ENCODE data around the gene DNAJB12. TPM values are rescaled to one million over a fixed set of nuclear protein-coding genes. Genes with fewer than 3 reads are reported as not detected.

Gene DNAJB12
- total RNA-seq, 1 donor from 2014 or later, result 39.0 TPM

- no peak for ATAC-seq (ENCODE audit: low read depth)
- Mint-ChIP-seq H3K4me3 (no peak overlapping the region), H3K27me3 (no peaks in the 10 kb centered on the region), H3K27ac (no peak overlapping the region), H3K9me3 (no peaks in the 10 kb centered on the region), H3K36me3 (ENCODE audit: low read depth) (peaks cover 14% of the 10 kb centered on the region), H3K4me1 (peaks cover under 1% of the 10 kb centered on the region)
- intact Hi-C loops (cut with micrococcal nuclease), result no loop called here
- ChIA-PET CTCF (no interaction called here), POLR2A (no interaction called here)
- TF ChIP-seq, protein P1, sequence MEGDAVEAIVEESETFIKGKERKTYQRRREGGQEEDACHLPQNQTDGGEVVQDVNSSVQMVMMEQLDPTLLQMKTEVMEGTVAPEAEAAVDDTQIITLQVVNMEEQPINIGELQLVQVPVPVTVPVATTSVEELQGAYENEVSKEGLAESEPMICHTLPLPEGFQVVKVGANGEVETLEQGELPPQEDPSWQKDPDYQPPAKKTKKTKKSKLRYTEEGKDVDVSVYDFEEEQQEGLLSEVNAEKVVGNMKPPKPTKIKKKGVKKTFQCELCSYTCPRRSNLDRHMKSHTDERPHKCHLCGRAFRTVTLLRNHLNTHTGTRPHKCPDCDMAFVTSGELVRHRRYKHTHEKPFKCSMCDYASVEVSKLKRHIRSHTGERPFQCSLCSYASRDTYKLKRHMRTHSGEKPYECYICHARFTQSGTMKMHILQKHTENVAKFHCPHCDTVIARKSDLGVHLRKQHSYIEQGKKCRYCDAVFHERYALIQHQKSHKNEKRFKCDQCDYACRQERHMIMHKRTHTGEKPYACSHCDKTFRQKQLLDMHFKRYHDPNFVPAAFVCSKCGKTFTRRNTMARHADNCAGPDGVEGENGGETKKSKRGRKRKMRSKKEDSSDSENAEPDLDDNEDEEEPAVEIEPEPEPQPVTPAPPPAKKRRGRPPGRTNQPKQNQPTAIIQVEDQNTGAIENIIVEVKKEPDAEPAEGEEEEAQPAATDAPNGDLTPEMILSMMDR (IDR thresholded peaks at IDR 0.05), result no peak
- no peak for DNase-seq
These were observed 25.1 kb upstream of the DNAJB12 start for GRCh38 chr10:72379776-72380175.

DNA sequence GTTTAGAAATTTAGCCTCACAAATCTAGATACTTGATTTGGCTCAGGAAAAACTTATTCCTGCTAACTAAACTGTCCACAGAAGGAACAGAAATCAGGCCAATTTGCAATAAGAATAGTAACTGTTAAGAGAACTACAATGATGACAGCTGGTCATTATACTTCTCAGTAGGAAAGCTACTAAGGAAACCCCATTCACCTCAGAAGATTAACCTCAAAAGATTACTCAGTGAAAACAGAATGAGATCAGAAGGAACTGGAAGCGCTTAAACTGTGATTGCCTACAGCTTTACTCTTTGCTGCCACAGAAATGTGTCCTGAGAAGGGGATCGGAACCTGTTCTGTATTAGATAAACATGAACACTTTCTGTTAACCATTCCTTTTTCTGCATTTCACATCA is 24.3 kb upstream of the DNAJB12 start:
- H3K27me3 Mint-ChIP-seq, result no peaks in the 10 kb centered on the region
- H3K27ac Mint-ChIP-seq, result no peak overlapping the region
- peaks cover 14% of the 10 kb centered on the region for H3K36me3 Mint-ChIP-seq (ENCODE audit: low read depth)
- H3K4me1 Mint-ChIP-seq, result no peaks in the 10 kb centered on the region
- intact Hi-C loops (cut with micrococcal nuclease), result no loop called here
- H3K4me3 Mint-ChIP-seq, result no peak overlapping the region
- H3K9me3 Mint-ChIP-seq, result no peaks in the 10 kb centered on the region
- TF ChIP-seq, protein P1 (IDR thresholded peaks at IDR 0.05), result no peak
- ATAC-seq (ENCODE audit: low read depth) (no peak), DNase-seq (no peak)
- ChIA-PET CTCF (no interaction called here), POLR2A (no interaction called here)

DNA sequence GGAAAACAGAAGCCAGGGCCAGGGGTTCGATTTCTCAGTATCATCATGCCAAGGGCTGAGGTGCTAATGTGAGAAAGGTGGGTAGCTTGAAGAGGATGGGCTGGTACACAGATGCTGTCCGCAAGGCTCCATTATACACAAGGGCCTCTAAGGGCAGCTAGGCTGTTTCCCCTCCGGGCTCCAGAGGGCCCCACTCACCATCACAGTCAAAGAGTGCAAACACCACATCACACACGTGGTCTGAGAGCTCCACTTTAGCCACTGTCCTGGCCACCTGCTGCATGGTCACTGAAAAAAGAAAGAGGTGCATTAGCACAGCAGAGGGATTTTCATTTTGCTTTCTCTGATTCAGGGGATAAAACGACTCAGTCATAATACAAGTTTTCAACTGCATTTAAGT is 20.9 kb upstream of the DNAJB12 start:
- intact Hi-C loops (cut with micrococcal nuclease), result no loop called here
- no peaks in the 10 kb centered on the region for H3K9me3 Mint-ChIP-seq
- TF ChIP-seq, protein P1 (IDR thresholded peaks at IDR 0.05), result no peak
- H3K4me3 Mint-ChIP-seq, result no peak overlapping the region
- H3K27ac Mint-ChIP-seq, result no peak overlapping the region
- no peaks in the 10 kb centered on the region for H3K27me3 Mint-ChIP-seq
- H3K36me3 Mint-ChIP-seq (ENCODE audit: low read depth), result peaks cover 23% of the 10 kb centered on the region
- DNase-seq (no peak), ATAC-seq (ENCODE audit: low read depth) (no peak)
- no peaks in the 10 kb centered on the region for H3K4me1 Mint-ChIP-seq
- CTCF ChIA-PET, result interaction anchor here (1.5 kb wide), 1 partner anchor 327 kb away, joined by 4 read pairs; no protein-coding TSS in a partner anchor
- POLR2A ChIA-PET, result no interaction called here

DNA sequence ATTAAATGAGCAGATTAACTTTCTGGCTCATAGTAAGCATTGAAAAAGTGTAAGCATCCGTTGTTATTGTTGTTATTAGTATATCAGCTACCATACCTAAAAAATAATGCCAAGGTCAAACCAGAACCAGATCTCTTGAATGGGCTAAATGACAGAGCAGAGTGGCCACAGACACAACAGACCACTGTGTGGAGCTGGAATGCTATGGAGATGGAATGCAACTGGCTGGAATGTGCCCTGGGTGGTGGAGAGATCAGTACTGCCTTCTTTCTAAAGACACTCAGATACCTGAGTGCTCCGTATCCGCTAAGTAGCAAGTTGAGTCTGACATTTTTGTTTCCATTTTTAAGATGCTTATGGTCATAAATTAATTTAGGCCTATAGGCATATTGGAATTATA is 20.5 kb upstream of the DNAJB12 start:
- CTCF ChIA-PET, result interaction anchor here (0.9 to 1.5 kb wide), 2 partner anchors 327 to 784 kb away, joined by 3 to 4 read pairs; no protein-coding TSS in a partner anchor
- no peak overlapping the region for H3K27ac Mint-ChIP-seq
- H3K27me3 Mint-ChIP-seq, result no peaks in the 10 kb centered on the region
- no peak for DNase-seq
- H3K4me1 Mint-ChIP-seq, result no peaks in the 10 kb centered on the region
- H3K4me3 Mint-ChIP-seq, result no peak overlapping the region
- TF ChIP-seq, protein P1 (IDR thresholded peaks at IDR 0.05), result no peak
- intact Hi-C loops (cut with micrococcal nuclease), result no loop called here
- no peaks in the 10 kb centered on the region for H3K9me3 Mint-ChIP-seq
- ATAC-seq (ENCODE audit: low read depth), result no peak
- POLR2A ChIA-PET, result interaction anchor here (0.7 kb wide), 1 partner anchor 535 kb away, joined by 3 read pairs; no protein-coding TSS in a partner anchor
- H3K36me3 Mint-ChIP-seq (ENCODE audit: low read depth), result peaks cover 24% of the 10 kb centered on the region

- ATAC-seq (ENCODE audit: low read depth) (no peak), DNase-seq (no peak)
- CTCF ChIA-PET, result no interaction called here
- TF ChIP-seq, protein P1 (IDR thresholded peaks at IDR 0.05), result no peak
- H3K9me3 Mint-ChIP-seq, result no peaks in the 10 kb centered on the region
- H3K4me1 Mint-ChIP-seq, result no peaks in the 10 kb centered on the region
- intact Hi-C loops (cut with micrococcal nuclease), result no loop called here
- no peak overlapping the region for H3K4me3 Mint-ChIP-seq
- H3K27me3 Mint-ChIP-seq, result no peaks in the 10 kb centered on the region
- peaks cover 40% of the 10 kb centered on the region for H3K36me3 Mint-ChIP-seq (ENCODE audit: low read depth)
- POLR2A ChIA-PET, result no interaction called here
- H3K27ac Mint-ChIP-seq, result no peak overlapping the region
These were observed 15.5 kb upstream of the DNAJB12 start for GRCh38 chr10:72370201-72370722.

Data from activated B cell treated with CpG ODN at 0.5 μM for 24 hours (primary cell).